K562 (cell line): ENCODE results near the gene SULT1C3. TPM values are rescaled to one million over a fixed set of nuclear protein-coding genes. Genes with fewer than 3 reads are reported as not detected.

Experiments
- ATAC-seq: fragments of 200-7000 bp; cut with Tn5 transposase; 3 replicates; pipeline ENCODE4 v1.9.1; 2020; ENCODE audit warnings: moderate library complexity
- BruUV-seq: library from RNA; stranded (reverse); fragments of 400-500 nt; replicated peaks from 2 replicates; lab custom pipeline; 2021; lab: Mats Ljungman, UMichigan
- CTCF ChIA-PET: fragments of 300-600 bp; formaldehyde crosslinking; extraction: SDS; loops from one replicate; lab custom pipeline; 2021; ENCODE audit warnings: low intra/inter-chr PET ratio; lab: Yijun Ruan, JAX
- POLR2A ChIA-PET: fragments of 300-600, 350-650 bp; sonication (Branson Sonifier 250); formaldehyde crosslinking; extraction: SDS; loops from one replicate; lab custom pipeline; 2021; ENCODE audit warnings: antibody characterized with exemption, inconsistent platforms; lab: Yijun Ruan, JAX
- DNase-seq, 4 experiments: peaks; one replicate each; pipeline versions ENCODE4 v3.0.0 to v3.0.0-alpha.2; 2011 to 2018; ENCODE audit warnings: low spot score in 3 of 4, mixed read lengths in 3 of 4; ENCODE audit errors: extremely low read depth in 1 of 4
- FAIRE-seq: peaks from 2 replicates; lab custom pipeline; 2011; peaks lifted over from hg19 to GRCh38; lab: Jason Lieb, UNC
- H2AFZ ChIP-seq: 2 replicates; pipeline ENCODE4 v1.6.0; 2011; ENCODE audit warnings: low read depth, low read length, control low read depth, inconsistent platforms
- H3K27ac ChIP-seq: fragments of 200-600 bp; 3 replicates; pipeline ENCODE4 v1.8.0; 2011; ENCODE audit warnings: low read depth, mild to moderate bottlenecking, control low read depth, inconsistent platforms, low read length, moderate library complexity, mixed read lengths; ENCODE audit errors: extremely low read depth
- H3K27me3 ChIP-seq, 2 experiments: fragments of 300-600 bp in 1 of 2; 2 replicates in 1 of 2; 3 replicates in 1 of 2; pipeline versions ENCODE4 v1.6.0 to v1.8.0; 2011; ENCODE audit warnings: inconsistent platforms in 2 of 2, low read length in 2 of 2, mild to moderate bottlenecking in 1 of 2, mixed read lengths in 1 of 2, moderate library complexity in 1 of 2; ENCODE audit not compliant: control insufficient read depth in 2 of 2, insufficient read depth in 2 of 2
- H3K36me3 ChIP-seq: fragments of 300-600 bp; 3 replicates; pipeline ENCODE4 v1.8.0; 2011; ENCODE audit warnings: mild to moderate bottlenecking, low read length, inconsistent platforms; ENCODE audit not compliant: control insufficient read depth, insufficient read depth
- H3K4me1 ChIP-seq, 2 experiments: fragments of 200-600 bp in 1 of 2; replicated peaks in 1 of 2; 2 replicates in 1 of 2; 3 replicates in 1 of 2; pipeline versions ENCODE4 v1.5.1 to v1.8.0; 2011; ENCODE audit warnings: inconsistent platforms in 2 of 2, low read length in 2 of 2, mild to moderate bottlenecking in 1 of 2, mixed read lengths in 1 of 2, moderate library complexity in 1 of 2; ENCODE audit not compliant: control insufficient read depth in 2 of 2, insufficient read depth in 2 of 2
- H3K4me2 ChIP-seq: 2 replicates; pipeline ENCODE4 v1.6.1; 2011; ENCODE audit warnings: low read length, control low read depth, inconsistent platforms, mixed read lengths; ENCODE audit not compliant: insufficient read depth
- H3K4me3 ChIP-seq: fragments of 200-600 bp; sonication (generic), shearing (Covaris generic); 2 replicates; pipeline ENCODE4 v1.5.1; 2016; ENCODE audit warnings: control low read depth, inconsistent platforms
- H3K79me2 ChIP-seq: fragments of 200-600 bp; 3 replicates; pipeline ENCODE4 v1.8.0; 2011; ENCODE audit warnings: low read length, inconsistent platforms; ENCODE audit not compliant: control insufficient read depth, insufficient read depth
- H3K9ac ChIP-seq, 2 experiments: 2 replicates each; pipeline versions ENCODE4 v1.6.0 to v1.6.1; 2011; ENCODE audit warnings: low read depth in 2 of 2, low read length in 2 of 2, control low read depth in 1 of 2, inconsistent platforms in 1 of 2, mild to moderate bottlenecking in 1 of 2, mixed read lengths in 1 of 2; ENCODE audit not compliant: insufficient read depth in 1 of 2
- H3K9me1 ChIP-seq: one replicate; pipeline ENCODE4 v1.6.0; 2011; ENCODE audit warnings: inconsistent platforms, mild to moderate bottlenecking, low read length, moderate library complexity; ENCODE audit not compliant: control insufficient read depth, insufficient read depth
- H3K9me3 ChIP-seq: replicated peaks from 2 replicates; pipeline ENCODE4 v1.5.1; 2011; ENCODE audit warnings: low read depth, low read length, inconsistent platforms; ENCODE audit not compliant: control insufficient read depth, insufficient read depth
- H4K20me1 ChIP-seq: replicated peaks from 2 replicates; pipeline ENCODE4 v1.6.1; 2011; ENCODE audit warnings: low read length, inconsistent platforms, mixed read lengths; ENCODE audit not compliant: control insufficient read depth, insufficient read depth
- ERF ChIP-seq: fragments of 450-650 bp; formaldehyde crosslinking; IDR thresholded peaks from 2 replicates; pipeline ENCODE4 v1.4.0; 2020; ENCODE audit warnings: mild to moderate bottlenecking, mixed read lengths
- FIP1L1 ChIP-seq: fragments of 200-400 bp; formaldehyde crosslinking; IDR thresholded peaks from 2 replicates; pipeline ENCODE4 v1.6.1; 2018; ENCODE audit warnings: mild to moderate bottlenecking, low read depth, low read length; ENCODE audit not compliant: poor library complexity, severe bottlenecking
- FUS ChIP-seq: fragments of 200-400 bp; formaldehyde crosslinking; optimal IDR thresholded peaks from 2 replicates; pipeline ENCODE3; 2017; ENCODE audit warnings: low read depth, low read length
- ILF3 ChIP-seq: fragments of 450-650 bp; IDR thresholded peaks from 2 replicates; pipeline ENCODE4 v1.6.1; 2018; ENCODE audit warnings: antibody characterized with exemption, mild to moderate bottlenecking, moderate library complexity, borderline replicate concordance
- SNRNP70 ChIP-seq: fragments of 200-400 bp; formaldehyde crosslinking; optimal IDR thresholded peaks from 2 replicates; pipeline ENCODE3; 2017; ENCODE audit warnings: low read depth, low read length
- SRSF9 ChIP-seq: fragments of 200-400 bp; formaldehyde crosslinking; IDR thresholded peaks from 2 replicates; pipeline ENCODE4 v1.6.1; 2017; ENCODE audit warnings: low read depth, low read length, borderline replicate concordance
- TAL1 ChIP-seq: fragments of 450-650 bp; IDR thresholded peaks from 2 replicates; pipeline ENCODE4 v1.6.1; 2016; ENCODE audit warnings: mild to moderate bottlenecking
- TOE1 ChIP-seq, 2 experiments: fragments of 450-650 bp in 1 of 2; sonication (generic) in 1 of 2; formaldehyde crosslinking in 1 of 2; IDR thresholded peaks; 2 replicates each; pipeline versions ENCODE4 v1.7.1 to v1.8.0; 2016 to 2022; ENCODE audit warnings: borderline replicate concordance in 2 of 2, mild to moderate bottlenecking in 2 of 2, antibody characterized with exemption in 1 of 2, inconsistent platforms in 1 of 2, low read depth in 1 of 2, missing genetic modification reagents in 1 of 2, moderate library complexity in 1 of 2
- WHSC1 ChIP-seq: IDR thresholded peaks from one replicate; pipeline ENCODE4 v1.6.1; 2012; ENCODE audit warnings: low read length, control low read depth, inconsistent platforms
- ZNF764 ChIP-seq: fragments of 250-450 bp; sonication (Bioruptor Pico); IDR thresholded peaks from 2 replicates; pipeline ENCODE4 v1.4.0; 2020; ENCODE audit warnings: low read depth, mild to moderate bottlenecking, moderate library complexity
- WGBS: fragments of 100-300 bp; shearing (Covaris generic); methylation state at CpG from one replicate; pipeline ENCODE4 v1.1.6; 2016; ENCODE audit warnings: low coverage, mixed read lengths; ENCODE audit not compliant: insufficient coverage; ENCODE audit errors: missing lambda C conversion rate; 5-methylcytosine and 5-hydroxymethylcytosine counted together
- in situ Hi-C: fragments of 300-500 bp; cut with MboI; formaldehyde crosslinking; loops from 4 replicates; pipeline ENCODE4 v1.15.0; 2018; ENCODE audit warnings: inconsistent platforms, mixed read lengths
- intact Hi-C: fragments of 100-400 bp; cut with micrococcal nuclease; formaldehyde crosslinking; loops from 2 replicates; pipeline ENCODE4 v1.14.2; 2022
- polyA plus RNA-seq, 8 experiments: library from polyadenylated mRNA; depleted of rRNA in 4 of 8; stranded (reverse) in 5 of 8; unstranded in 3 of 8; fragments of >200 nt; fragmentation: Nextera tagmentation in 2 of 8; fragmentation: Illumina TruSeq in 1 of 8; extraction: Ambion mirVana in 2 of 8; extraction: Trizol in 1 of 8; gene quantifications; 2 replicates each; pipeline versions ENCODE4 v1.2.1 to v1.2.3, GENCODE V29; 2011 to 2014; ENCODE audit warnings: inconsistent platforms in 1 of 8, missing spikeins in 1 of 8
- total RNA-seq, 7 experiments: library from RNA; depleted of rRNA in 6 of 7; stranded (reverse); fragments of >200 nt in 6 of 7; fragmentation: Illumina TruSeq in 2 of 7; extraction: Trizol in 2 of 7; gene quantifications; 2 replicates each; pipeline versions ENCODE4 v1.2.1 to v1.2.3, GENCODE V29; 2011 to 2021; ENCODE audit warnings: low replicate concordance in 1 of 7
- TF ChIP-seq, protein P1 (sequence below): fragments of 250-450 bp; sonication (Bioruptor Pico); IDR thresholded peaks from 2 replicates; pipeline ENCODE4 v1.6.1; 2021; ENCODE audit warnings: mild to moderate bottlenecking

Gene SULT1C3
- total and polyA plus RNA-seq, 9 of the 15 experiments (the other 6 are each of a cell fraction or from before 2014, with no cell fraction given): not detected

DNA sequence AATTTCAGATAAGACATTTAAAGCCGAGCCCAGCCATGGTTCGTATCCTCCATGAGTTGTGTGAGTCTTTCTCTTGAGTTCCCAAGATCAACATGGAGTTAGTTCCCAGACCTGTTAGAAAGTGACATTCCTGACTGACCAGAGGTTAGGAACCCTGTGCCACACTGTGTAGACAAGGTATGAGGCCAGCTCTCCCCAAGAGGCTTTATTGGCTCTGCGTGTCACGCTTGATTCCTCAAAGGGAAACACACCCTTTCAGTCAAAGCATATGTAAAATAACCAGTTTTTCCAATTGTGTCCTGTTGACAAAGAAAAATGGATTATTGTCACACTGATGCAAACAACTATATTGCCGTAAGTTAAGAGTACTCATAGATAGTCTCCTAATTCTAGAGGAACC is 1.2 kb downstream of the SULT1C3 start (continued):
- TF ChIP-seq ERF: no peak
- TF ChIP-seq FIP1L1: no peak
- no peak for TF ChIP-seq SRSF9
- no peak for TF ChIP-seq FUS
- no peak for TF ChIP-seq TOE1 (IDR thresholded peaks at IDR 0.05; ENCODE audit: borderline replicate concordance)
- TF ChIP-seq TOE1 (CRISPR knock-in tag; IDR thresholded peaks at IDR 0.05; ENCODE audit: borderline replicate concordance, low read depth): no peak
- TF ChIP-seq, protein P1, sequence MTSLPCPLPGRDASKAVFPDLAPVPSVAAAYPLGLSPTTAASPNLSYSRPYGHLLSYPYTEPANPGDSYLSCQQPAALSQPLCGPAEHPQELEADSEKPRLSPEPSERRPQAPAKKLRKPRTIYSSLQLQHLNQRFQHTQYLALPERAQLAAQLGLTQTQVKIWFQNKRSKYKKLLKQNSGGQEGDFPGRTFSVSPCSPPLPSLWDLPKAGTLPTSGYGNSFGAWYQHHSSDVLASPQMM (CRISPR knock-in tag): no peak
- no peak for TF ChIP-seq TAL1
- TF ChIP-seq, all 486 proteins: peak for 0

DNA sequence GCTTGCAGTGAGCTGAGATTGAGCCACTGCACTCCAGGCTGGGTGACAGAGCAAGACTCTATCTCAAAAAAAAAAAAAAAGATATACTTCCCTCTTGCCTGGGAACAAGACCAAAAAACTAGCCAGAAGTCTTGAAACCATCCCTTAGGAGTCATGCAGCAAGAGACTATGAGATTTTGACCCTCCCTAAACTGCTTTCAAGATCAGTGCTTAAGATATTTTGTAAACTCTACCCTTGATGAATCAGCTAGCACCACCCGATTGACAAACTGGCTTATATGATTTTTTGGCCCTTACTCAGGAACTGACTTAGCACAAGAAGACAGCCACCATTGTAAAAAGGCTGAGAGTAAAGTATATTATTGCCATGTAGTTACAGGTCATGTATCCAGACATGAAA is 3.8 kb downstream of the SULT1C3 start:
- Histone ChIP-seq H3K36me3 (no peaks in the 10 kb centered on the region), H3K4me1 (no peaks in the 10 kb centered on the region), H3K4me3 (no peak overlapping the region), H4K20me1 (no peaks in the 10 kb centered on the region), H3K9me1 (no peaks in the 10 kb centered on the region), H3K27me3 (no peaks in the 10 kb centered on the region), H3K9me3 (no peaks in the 10 kb centered on the region), H2AFZ (no peak overlapping the region), H3K4me2 (no peak overlapping the region), H3K79me2 (no peaks in the 10 kb centered on the region), H3K9ac (no peak overlapping the region), H3K27ac (no peak overlapping the region)
- intact Hi-C loops: no loop called here
- in situ Hi-C loops: no loop called here
- no peak for TF ChIP-seq WHSC1
- TF ChIP-seq SNRNP70: no peak
- TF ChIP-seq ZNF764 (CRISPR knock-in tag): no peak
- TF ChIP-seq ILF3: no peak
- no peak for FAIRE-seq
- ATAC-seq: no peak
- ChIA-PET CTCF (no interaction called here), POLR2A (interaction anchor here (1.3 kb wide), 1 partner anchor 11 kb away, joined by 4 read pairs; no protein-coding TSS in a partner anchor)
- BruUV-seq: no TSS peak
- DNase-seq: no peak
- WGBS: 0% methylated on average over 1 of the region's 1 CpG
